NT2/D1 (cell line): ENCODE results near the gene MYBPH.

ENCODE experiments used
- SUZ12 ChIP-seq: IDR thresholded peaks from 2 replicates; pipeline ENCODE4 v1.6.1; 2011; ENCODE audit not compliant: insufficient read length, insufficient read depth; ENCODE audit errors: extremely low read depth
- YY1 ChIP-seq: IDR thresholded peaks from 2 replicates; pipeline ENCODE4 v1.6.1; 2011; ENCODE audit not compliant: insufficient read length, insufficient read depth
- ZNF274 ChIP-seq: IDR thresholded peaks from 2 replicates; pipeline ENCODE4 v1.6.1; 2011; ENCODE audit warnings: mild to moderate bottlenecking, low read depth, low read length

- TF ChIP-seq YY1: no peak
- TF ChIP-seq ZNF274: no peak
- TF ChIP-seq SUZ12: no peak
Measured at GRCh38 chr1:203181586-203182386, 6.2 kb upstream of the MYBPH start.
